BJ (cell line): ENCODE measurements around the gene KCND3. TPM values are rescaled to one million over a fixed set of nuclear protein-coding genes. Genes with fewer than 3 reads are reported as not detected.

Source experiments
- CTCF ChIA-PET: fragments of 350-600 bp; formaldehyde crosslinking; extraction: SDS; loops from one replicate; lab custom pipeline; 2021; ENCODE audit warnings: antibody characterized with exemption, inconsistent platforms; lab: Yijun Ruan, JAX
- POLR2A ChIA-PET: fragments of 300-600 bp; sonication (Branson Sonifier 250); formaldehyde crosslinking; extraction: SDS; loops from one replicate; lab custom pipeline; 2021; ENCODE audit warnings: antibody characterized with exemption; lab: Charles Lee
- DNase-seq: peaks from one replicate; pipeline ENCODE4 v3.0.0-alpha.2; 2011; ENCODE audit warnings: low read depth
- H3K27me3 ChIP-seq: 2 replicates; pipeline ENCODE4 v1.6.0; 2011; ENCODE audit warnings: low read length; ENCODE audit not compliant: control insufficient read depth, insufficient read depth
- H3K36me3 ChIP-seq: 2 replicates; pipeline ENCODE4 v1.5.1; 2011; ENCODE audit warnings: low read length; ENCODE audit not compliant: control insufficient read depth, insufficient read depth
- H3K4me3 ChIP-seq: 2 replicates; pipeline ENCODE4 v1.5.1; 2011; ENCODE audit warnings: low read depth, mild to moderate bottlenecking, control low read depth, low read length
- polyA plus RNA-seq: library from polyadenylated mRNA; depleted of rRNA; stranded (reverse); fragments of >200 nt; gene quantifications from 2 replicates; pipeline ENCODE4 v1.2.3, GENCODE V29; 2011
- TF ChIP-seq, protein P1 (sequence below): IDR thresholded peaks from 2 replicates; pipeline ENCODE4 v1.5.1; 2011; ENCODE audit warnings: low read depth, mild to moderate bottlenecking, control low read depth, inconsistent platforms, low read length, moderate library complexity; ENCODE audit not compliant: insufficient read depth

KCND3 gene
- polyA plus RNA-seq, 1 experiment = 3.6 TPM

DNA sequence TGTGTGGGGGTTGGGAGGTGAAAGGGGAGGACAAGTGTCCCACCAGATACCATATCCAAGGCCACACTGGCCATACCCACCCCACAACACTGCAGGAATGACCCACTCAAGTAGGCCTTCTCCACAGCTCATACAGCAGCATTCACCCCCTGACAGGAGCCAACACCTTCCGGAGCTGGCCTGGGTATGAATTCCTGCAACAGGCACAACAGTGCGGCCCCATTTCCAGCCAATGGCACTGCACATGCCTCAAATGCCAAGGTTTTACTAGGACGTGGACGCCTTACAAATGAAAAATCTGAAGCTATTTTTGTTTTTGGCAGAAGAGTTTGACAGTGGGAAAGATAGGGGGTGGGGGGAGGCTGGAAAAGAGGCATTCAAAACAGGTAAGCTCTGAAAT is 2.0 kb downstream of the KCND3 start:
- ChIA-PET CTCF (no interaction called here), POLR2A (no interaction called here)
- TF ChIP-seq, protein P1, sequence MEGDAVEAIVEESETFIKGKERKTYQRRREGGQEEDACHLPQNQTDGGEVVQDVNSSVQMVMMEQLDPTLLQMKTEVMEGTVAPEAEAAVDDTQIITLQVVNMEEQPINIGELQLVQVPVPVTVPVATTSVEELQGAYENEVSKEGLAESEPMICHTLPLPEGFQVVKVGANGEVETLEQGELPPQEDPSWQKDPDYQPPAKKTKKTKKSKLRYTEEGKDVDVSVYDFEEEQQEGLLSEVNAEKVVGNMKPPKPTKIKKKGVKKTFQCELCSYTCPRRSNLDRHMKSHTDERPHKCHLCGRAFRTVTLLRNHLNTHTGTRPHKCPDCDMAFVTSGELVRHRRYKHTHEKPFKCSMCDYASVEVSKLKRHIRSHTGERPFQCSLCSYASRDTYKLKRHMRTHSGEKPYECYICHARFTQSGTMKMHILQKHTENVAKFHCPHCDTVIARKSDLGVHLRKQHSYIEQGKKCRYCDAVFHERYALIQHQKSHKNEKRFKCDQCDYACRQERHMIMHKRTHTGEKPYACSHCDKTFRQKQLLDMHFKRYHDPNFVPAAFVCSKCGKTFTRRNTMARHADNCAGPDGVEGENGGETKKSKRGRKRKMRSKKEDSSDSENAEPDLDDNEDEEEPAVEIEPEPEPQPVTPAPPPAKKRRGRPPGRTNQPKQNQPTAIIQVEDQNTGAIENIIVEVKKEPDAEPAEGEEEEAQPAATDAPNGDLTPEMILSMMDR = no peak
- no peaks in the 10 kb centered on the region for H3K36me3 ChIP-seq
- no peak overlapping the region for H3K4me3 ChIP-seq
- H3K27me3 ChIP-seq = peaks cover 35% of the 10 kb centered on the region
- DNase-seq = no peak

GRCh38 chr1:111983500-111983899 is 6.0 kb downstream of the KCND3 start:
- CTCF ChIA-PET = no interaction called here
- TF ChIP-seq, protein P1 = no peak
- POLR2A ChIA-PET = no interaction called here
- DNase-seq = no peak
- Histone ChIP-seq H3K36me3 (no peaks in the 10 kb centered on the region), H3K4me3 (no peak overlapping the region), H3K27me3 (peaks cover 12% of the 10 kb centered on the region)

GRCh38 chr1:111982428-111982827 is 7.0 kb downstream of the KCND3 start:
- Histone ChIP-seq H3K27me3 (peaks cover 3% of the 10 kb centered on the region), H3K4me3 (no peak overlapping the region), H3K36me3 (no peaks in the 10 kb centered on the region)
- DNase-seq = no peak
- ChIA-PET POLR2A (no interaction called here), CTCF (no interaction called here)
- TF ChIP-seq, protein P1 = no peak

GRCh38 chr1:111981871-111982270 is 7.6 kb downstream of the KCND3 start:
- no peak overlapping the region for H3K4me3 ChIP-seq

DNA sequence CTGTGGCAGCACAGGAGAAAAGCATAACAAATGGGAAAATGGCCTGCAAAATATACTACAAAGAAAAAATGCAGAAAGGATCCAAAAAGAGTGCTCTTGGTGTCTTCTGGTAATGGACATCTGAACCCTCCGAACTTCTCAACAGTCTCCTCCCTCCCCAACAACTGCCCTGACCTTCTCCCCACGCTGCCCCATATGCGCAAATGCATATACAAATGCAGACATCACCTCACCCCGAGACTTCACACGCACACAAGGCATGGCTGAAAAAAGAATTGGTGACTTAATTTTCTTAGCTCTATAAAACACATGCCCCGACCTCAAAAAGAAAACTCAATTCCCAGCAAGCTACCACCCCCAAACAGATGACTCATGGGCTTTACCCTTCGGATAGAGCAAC is 8.4 kb downstream of the KCND3 start:
- CTCF ChIA-PET = no interaction called here
- peaks cover 2% of the 10 kb centered on the region for H3K27me3 ChIP-seq

More at GRCh38 chr1:111981871-111982270, 7.6 kb downstream of the KCND3 start:
- ChIA-PET POLR2A (no interaction called here), CTCF (no interaction called here)
- H3K36me3 ChIP-seq = no peaks in the 10 kb centered on the region
- H3K27me3 ChIP-seq = peaks cover 2% of the 10 kb centered on the region
- TF ChIP-seq, protein P1 = no peak
- no peak for DNase-seq

More for the DNA sequence above, 8.4 kb downstream of the KCND3 start:
- POLR2A ChIA-PET = no interaction called here
- no peaks in the 10 kb centered on the region for H3K36me3 ChIP-seq
- TF ChIP-seq, protein P1 = no peak
- H3K4me3 ChIP-seq = no peak overlapping the region
- DNase-seq = no peak
